Measurements from ENCODE around the gene HS6ST2. TPM values are rescaled to one million over a fixed set of nuclear protein-coding genes. Genes with fewer than 3 reads are reported as not detected.
"Not testable (repeated sequence)": the region's sequence is repeated elsewhere in the genome, so short reads cannot be mapped to it uniquely, and the experiment has no call there.

Gene HS6ST2
- total RNA-seq (2014; rRNA removed; shearing (Covaris generic)): not detected in 2 replicates

DNA sequence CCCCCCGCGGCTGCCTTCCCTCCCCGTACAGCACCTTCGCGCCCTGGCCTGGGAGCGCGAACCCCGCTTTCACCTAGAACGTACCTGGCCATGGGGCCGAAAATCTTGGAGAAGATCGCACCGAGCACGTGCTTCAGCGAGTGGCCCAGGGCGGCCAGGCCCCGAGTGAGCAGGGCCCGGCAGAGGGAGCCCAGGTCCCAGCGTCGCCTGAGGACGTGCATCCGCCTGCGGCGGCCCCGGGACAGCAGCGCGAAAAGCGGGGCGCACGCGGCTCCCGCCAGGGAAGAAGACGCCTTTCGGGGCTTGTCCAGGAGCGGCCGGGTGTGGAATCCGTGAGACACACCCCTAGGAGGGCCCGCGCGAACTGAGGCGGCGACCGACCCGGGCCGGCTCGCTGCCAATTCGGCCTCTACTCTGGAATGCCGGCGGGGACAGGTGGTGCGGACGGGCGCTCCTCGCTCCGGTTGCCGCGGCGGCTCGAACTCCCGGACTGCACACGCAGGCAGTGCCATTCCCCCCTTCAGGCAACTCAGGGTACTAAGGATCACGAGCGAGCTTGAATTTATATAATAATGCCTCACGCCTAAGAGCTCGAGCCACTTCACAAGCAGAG is at the start of gene HS6ST2:
Gene HS6ST2, minus strand, starts transcription at position 539 of the 613 bp plus-strand sequence.
- no peak for DNase-seq (ENCODE audit: low read depth)

GRCh38 chrX:133007458-133007857 is 49.0 kb upstream of the HS6ST2 start:
- DNase-seq (ENCODE audit: low read depth): no peak

- no peak for DNase-seq (ENCODE audit: low read depth)
These were observed 47.2 kb upstream of the HS6ST2 start for GRCh38 chrX:133005616-133006015.

- DNase-seq (ENCODE audit: low read depth): no peak
These were observed 46.6 kb upstream of the HS6ST2 start for GRCh38 chrX:133005042-133005441.

- no peak for DNase-seq (ENCODE audit: low read depth)
These were observed 40.8 kb upstream of the HS6ST2 start for GRCh38 chrX:132999209-132999608.

DNA sequence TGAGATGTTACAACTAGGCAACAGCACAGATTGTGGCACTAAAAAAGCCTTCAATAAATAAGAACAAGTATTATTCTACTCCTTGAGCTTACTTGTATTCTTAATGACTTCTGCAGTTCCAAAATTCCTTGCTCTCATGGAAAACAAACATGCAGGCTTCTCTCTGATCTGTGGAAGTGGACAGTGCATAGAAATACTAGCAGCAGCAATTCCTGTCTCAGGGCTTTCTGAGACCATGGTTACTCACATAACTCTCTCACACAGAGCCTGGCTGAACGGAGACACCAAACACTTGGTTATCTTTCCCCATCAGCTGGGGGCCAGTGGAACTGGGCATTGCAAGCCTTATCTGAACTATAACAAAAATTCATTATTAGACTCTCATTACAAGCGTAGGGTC is 32.4 kb upstream of the HS6ST2 start:
- no peak for DNase-seq (ENCODE audit: low read depth)

DNA sequence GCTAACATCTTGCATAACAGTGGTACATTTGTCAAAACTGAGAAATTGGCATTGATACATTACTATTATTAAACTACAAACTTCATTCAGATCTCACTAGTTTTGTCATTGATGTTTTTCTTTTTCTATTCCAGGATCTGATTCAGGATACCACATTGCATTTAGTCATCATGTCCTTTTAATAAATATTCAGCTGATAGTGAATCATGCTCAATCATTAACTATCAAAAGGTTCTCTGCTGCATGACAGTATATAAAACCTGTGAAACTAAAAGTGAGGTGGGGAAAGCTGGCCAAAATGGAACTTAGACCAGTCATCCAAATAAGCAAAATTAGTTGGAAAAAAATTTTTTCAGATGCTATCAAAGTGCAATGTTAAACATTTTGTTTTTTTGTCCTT is 28.1 kb upstream of the HS6ST2 start:
- no peak for DNase-seq (ENCODE audit: low read depth)

DNA sequence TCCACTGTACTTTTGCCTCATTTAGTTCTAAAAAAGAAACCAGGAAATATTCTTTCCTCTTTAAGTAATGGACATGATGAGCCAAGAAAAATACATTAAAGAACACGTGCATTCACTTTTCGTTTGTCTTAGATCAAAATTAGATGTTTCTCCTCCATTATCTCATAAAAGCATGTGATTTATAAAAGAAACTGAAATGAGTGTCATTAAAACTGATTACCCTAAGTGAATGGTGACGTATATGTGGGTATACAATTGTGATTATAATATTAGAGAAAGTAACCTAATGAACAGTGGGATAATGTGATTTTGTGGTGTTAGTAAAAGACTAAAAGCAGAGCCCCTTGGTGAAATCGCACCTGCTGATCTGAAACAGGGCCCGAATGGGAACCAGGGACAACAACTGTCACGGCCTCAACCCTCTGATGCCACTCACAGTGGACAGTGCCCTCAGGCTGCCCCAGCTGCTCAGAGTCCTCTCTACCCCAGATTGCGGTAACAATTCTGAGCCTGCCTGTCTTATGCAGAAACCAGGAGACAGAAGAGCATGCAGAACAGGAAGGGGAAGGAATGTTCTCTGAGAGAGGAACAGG is 25.7 kb upstream of the HS6ST2 start:
- no peak for DNase-seq (ENCODE audit: low read depth)

DNA sequence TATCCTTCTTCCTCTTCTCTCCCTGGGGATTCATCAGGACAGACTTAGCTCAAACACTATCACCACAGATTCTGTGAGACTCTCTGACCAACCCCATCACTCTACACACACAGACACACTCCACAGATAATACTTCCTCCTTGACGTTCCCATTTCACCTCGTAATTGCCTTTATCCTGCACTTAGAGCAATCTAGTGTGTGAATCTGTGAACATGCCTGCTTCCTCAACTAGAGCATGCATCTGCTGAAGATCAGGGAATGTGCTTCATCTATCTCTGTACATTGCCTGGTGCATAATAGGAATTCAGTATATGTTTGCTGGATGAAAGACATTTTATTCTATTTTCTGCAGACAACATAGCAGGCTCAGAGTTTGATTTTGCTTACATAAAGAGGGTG is 25.1 kb upstream of the HS6ST2 start:
- no peak for DNase-seq (ENCODE audit: low read depth)

DNA sequence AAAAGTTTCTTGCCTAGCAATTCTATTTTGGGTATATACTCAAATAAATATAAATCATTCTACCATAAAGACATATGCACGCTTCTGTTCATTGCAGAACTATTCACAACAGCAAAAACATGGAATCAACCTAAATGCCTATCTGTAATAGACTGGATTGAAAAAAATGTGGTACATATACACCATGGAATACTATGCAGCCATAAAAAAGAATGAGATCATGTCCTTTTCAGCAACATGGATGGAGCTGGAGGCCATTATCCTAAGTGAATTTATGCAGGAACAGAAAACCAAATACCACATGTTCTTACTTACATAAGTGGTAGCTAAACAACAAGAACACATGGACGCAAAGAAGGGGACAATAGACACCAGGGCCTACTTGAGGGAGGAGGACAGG is 21.6 kb upstream of the HS6ST2 start:
- DNase-seq (ENCODE audit: low read depth): not testable (repeated sequence)

- no peak for DNase-seq (ENCODE audit: low read depth)
These were observed 10.0 kb upstream of the HS6ST2 start for GRCh38 chrX:132968296-132968949.

DNA sequence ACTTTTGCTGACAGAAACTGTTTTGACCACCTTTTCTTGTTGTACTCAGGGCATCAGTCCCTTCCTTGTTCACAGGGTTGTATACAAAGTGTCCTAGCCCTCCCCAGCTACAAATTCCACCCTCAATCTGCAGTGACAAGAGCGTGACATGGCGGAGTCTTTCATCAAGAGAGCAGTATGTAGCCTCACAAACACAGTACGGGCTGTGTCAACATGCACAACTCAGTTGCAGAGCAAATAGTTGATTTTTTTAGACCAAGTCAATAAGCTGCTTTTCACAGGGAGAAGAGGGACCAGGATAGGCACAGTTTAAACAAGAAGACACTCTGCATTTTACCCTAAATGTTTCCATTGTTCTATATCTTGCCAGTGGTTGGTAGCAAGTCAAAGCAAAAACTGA is 8.6 kb upstream of the HS6ST2 start:
- DNase-seq (ENCODE audit: low read depth): no peak

DNA sequence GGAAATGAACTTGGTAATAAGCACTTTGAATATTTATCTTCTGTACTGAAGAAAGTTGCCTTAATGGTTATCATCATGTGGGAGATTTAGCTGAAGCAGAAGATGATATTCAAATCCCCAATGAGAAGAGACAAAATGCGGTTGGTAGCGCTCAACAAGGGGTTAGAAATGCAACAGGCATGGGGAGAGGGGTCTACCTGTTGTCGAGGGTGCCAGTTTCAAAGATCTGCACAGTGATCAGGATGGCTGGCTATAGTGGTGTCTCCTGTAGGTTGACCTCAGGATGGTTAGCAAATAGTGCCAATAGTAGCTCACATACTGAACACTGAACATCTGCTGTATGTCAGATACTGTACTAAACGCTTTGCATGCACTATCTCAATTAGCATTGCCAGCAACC is 7.0 kb upstream of the HS6ST2 start:
- DNase-seq (ENCODE audit: low read depth): no peak

- DNase-seq (ENCODE audit: low read depth): no peak
These were observed 3.1 kb upstream of the HS6ST2 start for GRCh38 chrX:132961511-132961910.

DNA sequence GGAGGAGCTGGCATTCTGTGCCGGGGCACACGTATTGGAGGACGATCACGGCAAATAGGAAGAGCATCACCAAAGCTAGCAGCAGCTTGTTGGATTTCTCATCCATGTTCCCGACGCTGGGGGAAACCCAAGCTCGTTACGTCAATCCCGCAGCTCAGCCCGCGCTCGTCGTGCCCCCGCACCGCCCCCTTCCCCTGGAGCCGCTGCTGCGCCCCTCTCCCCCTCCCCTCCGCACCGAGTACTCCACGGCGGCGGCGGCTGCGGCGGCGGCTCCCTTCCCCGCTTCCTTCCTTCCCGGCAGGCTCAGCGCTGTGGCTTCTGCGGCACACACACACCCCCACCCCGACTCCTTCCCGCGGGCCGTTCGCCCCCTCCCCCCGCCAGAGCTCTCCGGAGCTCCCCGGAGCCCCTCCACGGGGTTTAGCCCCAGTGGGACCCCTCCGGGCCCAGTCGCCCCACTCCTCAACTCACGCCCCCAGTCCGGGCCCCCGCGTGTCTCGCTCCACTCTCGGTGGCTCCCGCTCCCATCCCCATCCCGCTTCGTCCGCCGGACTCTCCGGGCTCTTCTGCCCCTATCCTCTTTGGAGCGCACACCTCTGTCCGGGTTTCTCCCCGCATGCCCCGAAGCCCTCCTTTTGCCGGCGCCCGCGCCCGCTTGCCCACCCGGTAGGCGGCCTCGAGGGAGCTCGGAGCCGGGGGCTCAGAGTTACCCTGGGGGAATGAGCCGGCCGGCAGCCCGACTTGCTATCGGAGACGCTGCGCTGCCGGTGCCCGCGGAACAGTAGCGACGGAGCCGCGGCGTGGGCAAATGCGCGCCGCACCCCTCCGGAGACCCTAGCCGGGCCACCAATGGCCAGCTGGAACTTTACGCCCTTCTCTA is 978 bp downstream of the HS6ST2 start:
- DNase-seq (ENCODE audit: low read depth): no peak

DNA sequence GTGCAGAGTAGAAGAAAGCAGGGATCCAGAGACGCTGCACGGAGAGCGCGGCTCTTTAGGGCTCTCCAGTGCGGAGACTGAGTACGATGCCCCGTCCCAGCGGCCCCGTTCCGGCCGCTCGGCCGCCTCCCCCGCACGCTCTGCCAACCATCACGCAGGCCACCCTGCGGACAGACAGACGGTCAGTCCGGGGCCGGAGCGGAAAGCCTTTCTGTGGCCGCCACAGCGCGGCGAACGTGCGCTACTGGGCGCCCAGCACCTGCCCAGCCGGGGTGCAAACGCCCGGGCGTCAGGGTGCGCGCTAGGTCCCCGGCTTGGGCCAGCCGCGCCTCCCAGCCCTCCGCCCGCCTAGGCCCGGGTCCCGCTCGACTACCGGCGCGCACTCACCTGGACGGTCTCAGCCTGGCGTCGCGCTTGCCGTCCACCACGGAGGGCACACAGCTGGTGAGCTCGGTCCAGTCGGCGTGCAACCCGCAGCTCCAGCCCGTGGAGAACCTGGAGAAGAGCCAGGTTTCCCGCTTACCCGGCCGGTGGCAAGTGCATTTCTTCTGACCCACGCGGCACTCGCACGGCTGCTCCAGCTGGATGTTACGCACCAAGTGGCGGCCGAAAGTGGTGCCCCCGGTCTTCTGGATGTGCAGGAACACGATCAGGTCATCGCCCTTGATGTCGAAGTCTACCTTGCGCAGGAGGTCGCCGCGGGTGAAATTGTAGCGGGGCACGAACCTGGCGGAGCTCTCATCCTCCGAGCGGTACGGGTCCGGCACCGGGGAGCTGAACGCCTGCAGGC is 1.8 kb downstream of the HS6ST2 start:
- no peak for DNase-seq (ENCODE audit: low read depth)

- DNase-seq (ENCODE audit: low read depth): no peak
These were observed 2.7 kb downstream of the HS6ST2 start for GRCh38 chrX:132955690-132956089.

GRCh38 chrX:132954323-132954722 is 4.1 kb downstream of the HS6ST2 start:
- DNase-seq (ENCODE audit: low read depth): no peak

GRCh38 chrX:132953354-132953753 is 5.1 kb downstream of the HS6ST2 start:
- DNase-seq (ENCODE audit: low read depth): no peak

- DNase-seq (ENCODE audit: low read depth): no peak
These were observed 9.7 kb downstream of the HS6ST2 start for GRCh38 chrX:132948648-132949260.

- DNase-seq (ENCODE audit: low read depth): not testable (repeated sequence)
These were observed 13.3 kb downstream of the HS6ST2 start for GRCh38 chrX:132945055-132945599.
